BLaER1 (cell line): ENCODE measurements around the gene PPM1G.

Experiments
- H3K27ac ChIP-seq: shearing (Covaris generic); formaldehyde crosslinking; 2 replicates; pipeline ENCODE4 v1.8.1; 2022
- H3K27me3 ChIP-seq: shearing (Covaris generic); formaldehyde crosslinking; 2 replicates; pipeline ENCODE4 v1.8.1; 2022
- H3K36me3 ChIP-seq: shearing (Covaris generic); formaldehyde crosslinking; 2 replicates; pipeline ENCODE4 v1.8.1; 2022
- H3K4me1 ChIP-seq: shearing (Covaris generic); formaldehyde crosslinking; 2 replicates; pipeline ENCODE4 v1.8.1; 2022
- H3K4me2 ChIP-seq: shearing (Covaris generic); formaldehyde crosslinking; 2 replicates; pipeline ENCODE4 v1.8.1; 2022
- H3K4me3 ChIP-seq: shearing (Covaris generic); formaldehyde crosslinking; 2 replicates; pipeline ENCODE4 v1.8.1; 2022
- H3K9ac ChIP-seq: shearing (Covaris generic); formaldehyde crosslinking; 2 replicates; pipeline ENCODE4 v1.8.1; 2022
- H3K9me3 ChIP-seq: shearing (Covaris generic); formaldehyde crosslinking; 2 replicates; pipeline ENCODE4 v1.8.1; 2022
- H4K20me1 ChIP-seq: shearing (Covaris generic); formaldehyde crosslinking; 2 replicates; pipeline ENCODE4 v1.8.1; 2022
- Cebpa-rat ChIP-seq: shearing (Covaris generic); IDR thresholded peaks from 2 replicates; pipeline ENCODE4 v1.8.1; 2022

PPM1G gene

GRCh38 chr2:27416151-27416550 lies 6.8 kb upstream of the PPM1G start:
- Histone ChIP-seq H3K4me3 (no peak overlapping the region), H3K4me2 (no peak overlapping the region), H3K27ac (no peak overlapping the region), H4K20me1 (no peaks in the 10 kb centered on the region), H3K27me3 (no peaks in the 10 kb centered on the region), H3K36me3 (no peaks in the 10 kb centered on the region), H3K9ac (no peak overlapping the region), H3K9me3 (no peaks in the 10 kb centered on the region), H3K4me1 (no peaks in the 10 kb centered on the region)
- TF ChIP-seq Cebpa-rat = no peak

- no peak overlapping the region for H3K27ac ChIP-seq
- TF ChIP-seq Cebpa-rat = no peak
- H4K20me1 ChIP-seq = peaks cover 17% of the 10 kb centered on the region
- H3K36me3 ChIP-seq = peaks cover 2% of the 10 kb centered on the region
- no peak overlapping the region for H3K4me3 ChIP-seq
- no peak overlapping the region for H3K4me2 ChIP-seq
- H3K27me3 ChIP-seq = no peaks in the 10 kb centered on the region
- no peak overlapping the region for H3K9ac ChIP-seq
- no peaks in the 10 kb centered on the region; the same call in 1 of the 2 replicates for H3K9me3 ChIP-seq
- peaks cover 15% of the 10 kb centered on the region for H3K4me1 ChIP-seq
These were observed 3.2 kb upstream of the PPM1G start for GRCh38 chr2:27412419-27413152.

DNA sequence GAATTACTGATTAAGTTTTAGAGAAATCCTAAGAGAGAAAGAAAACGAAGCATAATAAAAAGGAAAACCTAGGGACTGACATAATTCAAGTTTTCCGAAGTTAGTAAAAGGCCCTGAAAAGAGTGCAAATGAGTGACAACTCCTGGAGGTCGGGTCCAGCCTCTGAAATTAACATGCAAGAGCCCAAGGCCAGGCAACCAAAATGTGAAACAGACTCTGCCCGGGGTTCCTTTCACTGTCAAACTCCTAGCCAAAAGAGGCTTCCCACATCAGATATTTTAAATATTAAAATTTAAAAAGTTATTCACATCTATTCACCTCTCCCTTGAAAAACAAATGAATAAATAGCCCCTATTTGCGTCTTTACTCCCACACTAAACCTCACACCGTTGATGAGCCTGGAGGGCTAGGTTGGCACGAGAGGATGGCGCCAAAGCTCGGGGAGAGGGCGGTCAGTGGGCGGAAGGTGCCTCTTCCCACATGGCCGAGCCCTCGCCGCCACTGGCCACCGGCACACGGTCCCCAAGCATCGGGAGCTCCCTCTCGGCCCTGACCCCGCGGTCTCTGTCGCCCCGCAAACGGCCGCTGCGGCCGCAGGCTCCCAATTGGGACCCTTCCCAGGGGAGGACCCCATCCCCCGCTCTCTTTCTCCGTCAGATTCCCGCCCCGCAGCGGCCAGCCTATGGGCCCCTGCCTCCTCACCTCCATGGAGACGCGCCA lies 630 bp downstream of the PPM1G start:
- Histone ChIP-seq H3K4me1 (peaks cover 30% of the 10 kb centered on the region), H3K9ac (peak overlapping the region; percentile 93), H3K36me3 (peaks cover 38% of the 10 kb centered on the region), H3K4me3 (peak overlapping the region; percentile 95), H3K9me3 (no peaks in the 10 kb centered on the region; the same call in 1 of the 2 replicates), H3K27ac (peak overlapping the region; percentile 92), H4K20me1 (peaks cover 55% of the 10 kb centered on the region), H3K27me3 (no peaks in the 10 kb centered on the region), H3K4me2 (peak overlapping the region; percentile 94)
- no peak for TF ChIP-seq Cebpa-rat

DNA sequence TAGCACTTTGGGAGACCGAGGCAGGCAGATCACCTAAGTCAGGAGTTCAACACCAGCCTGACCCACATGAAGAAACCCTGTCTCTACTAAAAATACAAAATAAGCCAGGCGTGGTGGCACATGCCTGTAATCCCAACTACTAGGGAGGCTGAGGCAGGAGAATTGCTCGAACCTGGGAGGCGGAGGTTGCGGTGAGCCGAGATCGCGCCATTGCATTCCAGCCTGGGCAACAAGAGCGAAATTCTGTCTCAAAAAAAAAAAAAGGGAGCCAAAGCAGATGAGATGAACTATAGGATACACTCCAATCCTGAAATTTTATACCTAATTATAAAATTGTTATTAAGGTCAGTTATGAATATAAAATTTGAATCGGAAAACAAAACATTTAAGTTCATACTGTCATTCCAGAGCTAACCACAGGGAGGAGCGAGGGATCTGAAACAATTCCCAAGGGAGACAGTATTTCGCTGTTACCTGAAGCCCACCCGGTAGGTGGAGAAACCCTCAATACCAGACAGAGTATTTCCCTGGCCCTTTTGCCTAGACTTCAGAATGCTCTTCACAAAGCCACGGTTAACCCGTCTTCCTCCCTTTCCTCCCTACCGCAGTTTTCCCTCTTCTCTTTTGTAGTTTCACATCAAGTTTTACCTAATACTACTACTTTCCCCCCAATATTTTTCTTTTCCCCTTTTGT lies 1.4 kb downstream of the PPM1G start:
- peaks cover 63% of the 10 kb centered on the region for H4K20me1 ChIP-seq
- no peak for TF ChIP-seq Cebpa-rat
- H3K9ac ChIP-seq = peak overlapping the region; percentile 93
- H3K4me1 ChIP-seq = peaks cover 30% of the 10 kb centered on the region
- H3K4me3 ChIP-seq = peak overlapping the region; percentile 95
- peak overlapping the region; percentile 92 for H3K27ac ChIP-seq
- H3K27me3 ChIP-seq = no peaks in the 10 kb centered on the region
- H3K4me2 ChIP-seq = peak overlapping the region; percentile 94
- peaks cover 47% of the 10 kb centered on the region for H3K36me3 ChIP-seq
- no peaks in the 10 kb centered on the region; the same call in 1 of the 2 replicates for H3K9me3 ChIP-seq

GRCh38 chr2:27400348-27401135 lies 8.8 kb downstream of the PPM1G start:
- Histone ChIP-seq H3K9ac (no peak overlapping the region), H3K4me2 (no peak overlapping the region), H3K27me3 (no peaks in the 10 kb centered on the region), H3K9me3 (0 out of 2 replicates have a peak, but pooled peaks cover 4% of the 10 kb centered on the region), H3K4me1 (no peaks in the 10 kb centered on the region), H4K20me1 (peaks cover 100% of the 10 kb centered on the region), H3K27ac (no peak overlapping the region), H3K36me3 (peaks cover 75% of the 10 kb centered on the region), H3K4me3 (no peak overlapping the region)
- TF ChIP-seq Cebpa-rat = no peak

DNA sequence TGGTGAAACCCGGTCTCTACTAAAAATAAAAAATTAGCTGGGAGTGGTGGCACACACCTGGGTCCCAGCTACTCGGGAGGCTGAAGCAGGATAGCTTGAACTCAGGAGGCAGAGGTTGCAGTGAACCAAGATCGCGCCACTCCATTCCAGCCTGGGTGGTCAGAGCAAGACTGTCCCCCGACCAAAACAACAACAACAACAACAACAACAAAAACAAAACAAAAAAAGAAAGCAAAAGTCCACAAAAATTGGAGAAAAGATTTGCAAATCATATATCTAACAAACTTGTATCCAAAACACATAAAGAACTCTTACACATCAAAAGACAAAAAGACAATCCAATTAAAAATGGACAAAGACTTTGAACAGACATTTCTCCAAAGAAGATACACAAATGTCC lies 10.4 kb downstream of the PPM1G start:
- Histone ChIP-seq H3K36me3 (peaks cover 70% of the 10 kb centered on the region), H3K4me1 (no peaks in the 10 kb centered on the region), H3K9ac (no peak overlapping the region), H4K20me1 (peaks cover 100% of the 10 kb centered on the region), H3K4me2 (no peak overlapping the region), H3K27ac (no peak overlapping the region), H3K9me3 (0 out of 2 replicates have a peak, but pooled peaks cover 4% of the 10 kb centered on the region), H3K4me3 (no peak overlapping the region), H3K27me3 (no peaks in the 10 kb centered on the region)
- no peak for TF ChIP-seq Cebpa-rat

GRCh38 chr2:27393225-27393624 lies 16.2 kb downstream of the PPM1G start:
- Histone ChIP-seq H3K4me3 (no peak overlapping the region), H3K4me2 (no peak overlapping the region)
- no peak for TF ChIP-seq Cebpa-rat

GRCh38 chr2:27390822-27391679 lies 18.3 kb downstream of the PPM1G start:
- no peak overlapping the region for H3K27ac ChIP-seq
- no peak for TF ChIP-seq Cebpa-rat
- H3K4me1 ChIP-seq = no peaks in the 10 kb centered on the region
- H3K4me3 ChIP-seq = no peak overlapping the region
- H3K36me3 ChIP-seq = peaks cover 78% of the 10 kb centered on the region
- no peaks in the 10 kb centered on the region for H3K9me3 ChIP-seq
- H3K4me2 ChIP-seq = no peak overlapping the region
- peaks cover 100% of the 10 kb centered on the region for H4K20me1 ChIP-seq
- no peaks in the 10 kb centered on the region for H3K27me3 ChIP-seq
- no peak overlapping the region for H3K9ac ChIP-seq

More at GRCh38 chr2:27393225-27393624, 16.2 kb downstream of the PPM1G start:
- Histone ChIP-seq H3K36me3 (peaks cover 69% of the 10 kb centered on the region), H3K9me3 (no peaks in the 10 kb centered on the region), H3K27ac (no peak overlapping the region), H3K27me3 (no peaks in the 10 kb centered on the region), H3K4me1 (no peaks in the 10 kb centered on the region), H4K20me1 (peaks cover 100% of the 10 kb centered on the region), H3K9ac (no peak overlapping the region)
